IPS-18a (cell line): Measurements from ENCODE around the gene ARHGAP15.

Experiments used
- H3K27ac ChIP-seq: one replicate; pipeline ENCODE4 v1.5.1; 2013; ENCODE audit warnings: low read length
- H3K27me3 ChIP-seq: one replicate; pipeline ENCODE4 v1.6.1; 2013; ENCODE audit warnings: mild to moderate bottlenecking, low read length; ENCODE audit not compliant: control insufficient read depth, insufficient read depth
- H3K36me3 ChIP-seq: one replicate; pipeline ENCODE4 v1.6.1; 2013; ENCODE audit warnings: low read depth, low read length; ENCODE audit not compliant: control insufficient read depth
- H3K4me1 ChIP-seq: one replicate; pipeline ENCODE4 v1.6.1; 2013; ENCODE audit warnings: low read depth, low read length; ENCODE audit not compliant: control insufficient read depth
- H3K4me3 ChIP-seq: one replicate; pipeline ENCODE4 v1.5.1; 2013; ENCODE audit warnings: low read length
- H3K9ac ChIP-seq: one replicate; pipeline ENCODE4 v1.6.1; 2013; ENCODE audit warnings: mild to moderate bottlenecking, low read length, moderate library complexity
- H3K9me3 ChIP-seq: one replicate; pipeline ENCODE4 v1.6.1; 2013; ENCODE audit warnings: low read depth, low read length; ENCODE audit not compliant: control insufficient read depth

The ARHGAP15 gene

DNA sequence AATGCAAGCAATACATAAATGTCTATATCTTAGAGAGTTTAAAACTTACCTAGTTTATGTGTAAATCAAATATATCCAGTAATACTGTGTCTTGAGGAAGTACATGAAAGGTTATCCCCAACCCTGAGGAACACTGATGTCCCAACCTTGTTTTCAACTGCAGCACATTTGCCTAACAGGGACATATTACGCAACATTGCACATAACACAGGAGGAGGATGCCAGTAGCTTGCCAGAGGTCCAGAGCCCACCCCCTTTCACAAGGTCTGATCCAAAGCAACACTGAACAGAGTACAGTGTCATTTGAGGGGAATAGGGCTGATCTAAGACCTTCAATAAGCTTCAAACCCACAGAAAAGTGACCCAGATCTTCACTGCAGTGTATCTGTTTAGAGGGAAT lies 678.5 kb downstream of the ARHGAP15 start:
- Histone ChIP-seq H3K9ac (no peak overlapping the region), H3K4me1 (peaks cover 8% of the 10 kb centered on the region), H3K27me3 (no peaks in the 10 kb centered on the region), H3K9me3 (no peaks in the 10 kb centered on the region), H3K27ac (no peak overlapping the region), H3K36me3 (no peaks in the 10 kb centered on the region), H3K4me3 (no peak overlapping the region)

DNA sequence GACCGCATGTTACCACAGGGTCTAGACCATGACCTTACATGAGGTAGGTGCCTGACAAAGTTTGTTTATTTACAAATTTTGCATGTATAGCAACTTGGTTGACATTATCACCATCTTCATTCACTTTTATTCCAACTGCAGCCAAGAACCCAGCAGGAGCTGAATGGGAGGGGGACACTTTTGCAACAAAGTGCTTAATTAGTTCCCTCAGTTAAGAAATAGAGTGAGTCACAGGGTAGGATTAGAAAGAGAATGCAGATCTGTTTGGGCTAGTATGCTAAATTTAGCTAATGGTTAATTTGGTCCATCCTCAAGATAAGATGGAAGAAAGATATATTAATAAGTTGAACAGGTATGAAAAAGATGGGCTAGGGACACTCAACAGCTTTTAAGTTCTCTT lies 678.9 kb downstream of the ARHGAP15 start:
- no peaks in the 10 kb centered on the region for H3K27me3 ChIP-seq
- no peak overlapping the region for H3K27ac ChIP-seq
- H3K9ac ChIP-seq: no peak overlapping the region
- H3K36me3 ChIP-seq: no peaks in the 10 kb centered on the region
- no peak overlapping the region for H3K4me3 ChIP-seq
- no peaks in the 10 kb centered on the region for H3K9me3 ChIP-seq
- peaks cover 8% of the 10 kb centered on the region for H3K4me1 ChIP-seq

DNA sequence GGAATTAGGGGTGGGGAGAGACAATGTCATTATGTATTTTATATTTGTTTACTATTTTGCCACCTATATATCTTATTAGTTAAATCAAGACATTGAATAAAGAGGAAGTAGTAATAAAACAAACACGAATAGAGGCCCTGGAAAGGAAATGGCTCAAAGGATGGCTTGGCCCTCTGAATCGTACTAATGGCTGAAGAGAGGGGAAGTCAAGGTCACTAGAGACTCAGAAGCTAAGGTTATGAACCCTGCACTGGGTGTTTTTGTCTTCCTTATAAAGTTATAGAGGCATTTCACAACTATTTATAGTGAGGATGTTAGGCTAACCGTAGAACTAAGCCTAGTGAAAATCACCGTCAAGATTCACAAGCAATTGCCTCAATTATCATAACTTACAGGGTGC lies 685.9 kb downstream of the ARHGAP15 start:
- Histone ChIP-seq H3K9me3 (no peaks in the 10 kb centered on the region), H3K27me3 (no peaks in the 10 kb centered on the region), H3K4me1 (peaks cover 8% of the 10 kb centered on the region), H3K9ac (no peak overlapping the region), H3K4me3 (no peak overlapping the region), H3K36me3 (no peaks in the 10 kb centered on the region), H3K27ac (no peak overlapping the region)

DNA sequence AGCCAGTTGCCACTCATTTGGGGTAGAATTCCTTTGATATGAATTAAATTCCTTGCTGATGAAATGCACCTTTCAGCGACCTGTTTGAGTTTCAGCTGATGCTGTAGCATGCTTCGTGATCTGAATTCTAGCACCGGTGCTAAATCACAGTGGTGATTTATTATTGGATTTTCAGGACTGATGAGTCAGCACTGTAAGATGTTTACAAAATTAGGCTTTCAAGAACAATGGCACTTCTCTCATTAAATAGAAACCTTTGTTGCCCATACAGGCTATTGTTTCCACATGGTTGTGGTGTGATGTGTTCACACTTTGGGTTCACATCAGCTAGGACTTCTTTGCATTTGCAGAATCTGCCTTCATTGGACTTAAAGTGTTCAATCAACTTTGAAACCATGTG lies 687.7 kb downstream of the ARHGAP15 start:
- no peak overlapping the region for H3K9ac ChIP-seq
- no peak overlapping the region for H3K27ac ChIP-seq
- peaks cover 12% of the 10 kb centered on the region for H3K4me1 ChIP-seq
- no peaks in the 10 kb centered on the region for H3K36me3 ChIP-seq
- H3K27me3 ChIP-seq: no peaks in the 10 kb centered on the region
- no peak overlapping the region for H3K4me3 ChIP-seq
- H3K9me3 ChIP-seq: no peaks in the 10 kb centered on the region
